ENCODE measurements around the gene RIMBP2.

RIMBP2 gene

GRCh38 chr12:130435331-130435730, 280.8 kb downstream of the RIMBP2 start:
- DNase-seq (ENCODE audit: insufficient read length) (no peak), FAIRE-seq (no peak)
- no peak for TF ChIP-seq POLR2A (IDR thresholded peaks at IDR 0.05; ENCODE audit: low read depth, low read length)
- TF ChIP-seq POLR2AphosphoS5 (IDR thresholded peaks at IDR 0.05; ENCODE audit: low read depth, low read length) = no peak
- TF ChIP-seq TAF1 (IDR thresholded peaks at IDR 0.05; ENCODE audit: borderline replicate concordance, low read depth, low read length) = no peak

DNA sequence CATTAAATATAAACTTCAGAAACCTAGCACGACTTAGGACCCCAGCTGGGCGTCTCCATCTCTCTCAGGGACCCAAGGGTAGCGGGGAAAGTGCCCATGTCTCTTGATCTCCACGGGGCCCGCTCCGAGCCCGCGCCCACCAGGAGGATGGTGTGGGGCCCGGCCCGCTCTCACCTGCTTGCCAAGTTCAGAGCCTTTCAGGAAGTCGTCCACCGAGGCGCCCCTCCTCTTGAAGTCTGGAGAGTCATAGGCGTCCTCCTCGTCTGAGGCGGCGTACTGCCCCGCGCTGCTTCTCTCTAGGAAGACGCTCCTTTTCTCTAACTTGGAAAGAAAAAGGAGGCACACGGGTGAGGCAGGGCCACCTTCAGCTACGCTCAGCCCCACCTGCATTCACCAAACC, 281.5 kb downstream of the RIMBP2 start:
- no peak for DNase-seq (ENCODE audit: insufficient read length)
- TF ChIP-seq TAF1 (IDR thresholded peaks at IDR 0.05; ENCODE audit: borderline replicate concordance, low read depth, low read length) (no peak), POLR2AphosphoS5 (IDR thresholded peaks at IDR 0.05; ENCODE audit: low read depth, low read length) (no peak), POLR2A (IDR thresholded peaks at IDR 0.05; ENCODE audit: low read depth, low read length) (no peak)
- no peak for FAIRE-seq

DNA sequence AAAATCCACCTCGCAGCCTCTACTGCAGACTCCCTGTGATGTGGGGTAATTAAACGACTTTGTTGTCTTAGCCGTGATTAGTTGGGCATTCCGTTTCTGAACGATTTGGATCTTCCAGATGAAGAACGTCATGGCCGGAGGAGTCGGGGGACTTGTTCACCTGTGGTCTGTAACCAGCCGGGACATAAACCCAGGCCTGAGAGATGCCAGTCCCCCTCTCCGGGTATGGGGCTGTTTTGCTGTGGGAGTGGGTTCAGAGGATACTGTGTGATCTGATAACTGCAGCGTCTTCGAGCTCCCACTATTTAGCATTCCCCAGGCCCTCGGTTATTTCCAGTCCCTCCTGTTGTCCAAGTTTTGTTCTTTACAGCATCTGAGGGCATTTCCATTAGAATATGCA, 282.3 kb downstream of the RIMBP2 start:
- FAIRE-seq = no peak
- TF ChIP-seq POLR2AphosphoS5 (IDR thresholded peaks at IDR 0.05; ENCODE audit: low read depth, low read length) (no peak), TAF1 (IDR thresholded peaks at IDR 0.05; ENCODE audit: borderline replicate concordance, low read depth, low read length) (no peak)
- no peak for DNase-seq (ENCODE audit: insufficient read length)

GRCh38 chr12:130433411-130433810, 282.7 kb downstream of the RIMBP2 start:
- DNase-seq (ENCODE audit: insufficient read length) (no peak), FAIRE-seq (no peak)
- TF ChIP-seq POLR2A (IDR thresholded peaks at IDR 0.05; ENCODE audit: low read depth, low read length) (no peak), TAF1 (IDR thresholded peaks at IDR 0.05; ENCODE audit: borderline replicate concordance, low read depth, low read length) (no peak), POLR2AphosphoS5 (IDR thresholded peaks at IDR 0.05; ENCODE audit: low read depth, low read length) (no peak)

- TF ChIP-seq TAF1 (IDR thresholded peaks at IDR 0.05; ENCODE audit: borderline replicate concordance, low read depth, low read length) (no peak), POLR2AphosphoS5 (IDR thresholded peaks at IDR 0.05; ENCODE audit: low read depth, low read length) (no peak), POLR2A (IDR thresholded peaks at IDR 0.05; ENCODE audit: low read depth, low read length) (no peak)
Observed at GRCh38 chr12:130431176-130431575, 284.9 kb downstream of the RIMBP2 start.

DNA sequence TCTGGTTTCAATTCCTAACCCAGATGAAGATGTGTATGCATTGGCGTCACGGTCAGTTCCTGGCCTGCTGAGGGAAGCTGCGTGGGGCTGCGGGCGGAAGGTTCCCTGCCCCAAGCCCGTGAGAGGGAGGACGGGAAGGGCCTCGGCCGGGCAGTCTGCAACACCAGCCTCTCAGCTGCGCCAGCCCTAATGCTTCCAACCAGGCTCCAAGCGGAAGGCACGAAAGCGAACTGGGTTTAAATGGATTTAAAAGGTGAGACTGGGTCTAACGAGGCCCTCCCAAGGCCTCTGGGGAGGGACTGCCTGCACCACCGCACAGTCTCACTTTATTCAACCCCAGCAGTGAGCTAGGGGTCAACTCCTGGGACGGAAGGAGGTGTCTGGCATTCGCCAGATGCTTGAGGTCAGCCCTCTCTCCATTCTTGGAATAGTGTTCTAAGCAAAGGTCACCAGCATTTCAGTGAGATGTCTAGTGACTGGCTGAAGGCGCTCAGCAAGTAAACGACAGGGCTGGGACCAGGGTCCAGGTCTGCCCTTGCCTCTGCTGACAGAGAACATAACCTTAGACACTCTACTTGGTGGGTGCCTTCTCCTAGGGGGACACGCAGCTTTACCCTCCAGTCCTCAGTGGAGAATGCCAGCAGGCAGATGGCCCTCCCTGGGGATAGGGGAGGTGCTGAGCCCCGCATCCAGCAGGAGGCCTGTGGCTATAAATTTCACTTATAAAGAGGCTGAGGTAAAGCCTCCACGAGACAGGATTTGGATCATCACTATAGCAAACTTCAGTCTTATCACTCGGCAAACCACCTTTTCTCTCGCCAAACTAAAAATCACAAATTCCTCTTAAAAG, 286.2 kb downstream of the RIMBP2 start:
- no peak for TF ChIP-seq POLR2A (IDR thresholded peaks at IDR 0.05; ENCODE audit: low read depth, low read length)
- TF ChIP-seq POLR2AphosphoS5 (IDR thresholded peaks at IDR 0.05; ENCODE audit: low read depth, low read length) = no peak
- no peak for TF ChIP-seq TAF1 (IDR thresholded peaks at IDR 0.05; ENCODE audit: borderline replicate concordance, low read depth, low read length)
- DNase-seq (ENCODE audit: insufficient read length) (no peak), FAIRE-seq (no peak)

More at GRCh38 chr12:130431176-130431575, 284.9 kb downstream of the RIMBP2 start:
- no peak for DNase-seq (ENCODE audit: insufficient read length)
- FAIRE-seq = no peak

- FAIRE-seq (no peak), DNase-seq (ENCODE audit: insufficient read length) (no peak)
Observed at GRCh38 chr12:130428116-130428515, 288.0 kb downstream of the RIMBP2 start.

GRCh38 chr12:130427381-130427887, 288.7 kb downstream of the RIMBP2 start:
- FAIRE-seq (no peak), DNase-seq (ENCODE audit: insufficient read length) (no peak)
- TF ChIP-seq TAF1 (IDR thresholded peaks at IDR 0.05; ENCODE audit: borderline replicate concordance, low read depth, low read length) (no peak), POLR2AphosphoS5 (IDR thresholded peaks at IDR 0.05; ENCODE audit: low read depth, low read length) (no peak), POLR2A (IDR thresholded peaks at IDR 0.05; ENCODE audit: low read depth, low read length) (no peak)

More at GRCh38 chr12:130428116-130428515, 288.0 kb downstream of the RIMBP2 start:
- TF ChIP-seq POLR2A (IDR thresholded peaks at IDR 0.05; ENCODE audit: low read depth, low read length) (no peak), TAF1 (IDR thresholded peaks at IDR 0.05; ENCODE audit: borderline replicate concordance, low read depth, low read length) (no peak), POLR2AphosphoS5 (IDR thresholded peaks at IDR 0.05; ENCODE audit: low read depth, low read length) (no peak)

GRCh38 chr12:130425698-130426245, 290.3 kb downstream of the RIMBP2 start:
- DNase-seq (ENCODE audit: insufficient read length) = no peak
- no peak for TF ChIP-seq TAF1 (IDR thresholded peaks at IDR 0.05; ENCODE audit: borderline replicate concordance, low read depth, low read length)
- TF ChIP-seq POLR2A (IDR thresholded peaks at IDR 0.05; ENCODE audit: low read depth, low read length) = no peak
- no peak for TF ChIP-seq POLR2AphosphoS5 (IDR thresholded peaks at IDR 0.05; ENCODE audit: low read depth, low read length)
- no peak for FAIRE-seq

GRCh38 chr12:130424858-130425697, 291.0 kb downstream of the RIMBP2 start:
- DNase-seq (ENCODE audit: insufficient read length) (no peak), FAIRE-seq (no peak)
- TF ChIP-seq POLR2A (IDR thresholded peaks at IDR 0.05; ENCODE audit: low read depth, low read length) = no peak
- TF ChIP-seq POLR2AphosphoS5 (IDR thresholded peaks at IDR 0.05; ENCODE audit: low read depth, low read length) = no peak
- no peak for TF ChIP-seq TAF1 (IDR thresholded peaks at IDR 0.05; ENCODE audit: borderline replicate concordance, low read depth, low read length)

All from GM12892 (cell line).